ENCODE data around the gene FLG.
A peak's percentile ranks its signal among the peaks of the same experiment; 100 is the strongest.
"Not testable (repeated sequence)": the region's sequence is repeated elsewhere in the genome, so short reads cannot be mapped to it uniquely, and the experiment has no call there.

Gene FLG

DNA sequence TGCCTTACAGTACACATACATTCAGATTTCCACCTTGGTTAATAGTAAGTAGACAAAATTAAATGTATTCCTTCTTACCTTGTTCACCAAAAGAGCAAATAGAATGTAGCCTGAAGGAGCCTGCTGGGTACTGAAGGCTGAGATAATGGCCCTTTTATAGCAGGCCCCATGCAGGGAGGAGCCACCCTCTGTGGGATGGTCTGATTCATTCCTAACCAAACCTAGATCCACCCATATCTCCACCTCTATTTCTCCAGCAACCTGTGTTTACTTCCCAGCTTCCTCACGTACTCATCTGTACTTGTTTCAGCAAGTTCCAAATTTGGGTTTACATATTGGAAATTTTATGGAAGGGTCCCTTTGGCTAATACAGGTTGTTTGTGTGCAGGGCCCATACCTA is at the start of gene FLG:
FLG (minus strand) TSS at position 129 of the 400 bp plus-strand sequence. CDS start 9,783 bp downstream, outside the sequence.
- no peak for DNase-seq

DNA sequence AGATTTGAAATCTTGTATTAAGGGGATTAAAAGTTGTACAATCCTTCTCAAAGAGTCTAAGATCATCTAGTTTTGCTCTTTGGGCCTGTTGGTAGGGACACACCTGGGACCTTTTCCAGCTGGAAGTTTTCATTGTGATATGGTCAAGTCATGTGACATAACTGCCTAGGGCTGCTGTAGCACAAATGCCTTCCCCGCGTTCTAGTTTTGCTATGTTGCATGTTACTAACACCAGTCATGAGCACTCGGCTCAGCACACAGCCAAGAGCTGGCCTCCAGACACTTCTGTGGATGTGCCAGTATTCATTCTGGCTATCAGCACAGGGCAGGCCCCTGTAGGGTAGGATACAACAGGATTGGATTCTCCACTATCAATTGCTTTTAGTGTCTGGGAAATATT is 49.4 kb upstream of the FLG start:
- no peak for DNase-seq

DNA sequence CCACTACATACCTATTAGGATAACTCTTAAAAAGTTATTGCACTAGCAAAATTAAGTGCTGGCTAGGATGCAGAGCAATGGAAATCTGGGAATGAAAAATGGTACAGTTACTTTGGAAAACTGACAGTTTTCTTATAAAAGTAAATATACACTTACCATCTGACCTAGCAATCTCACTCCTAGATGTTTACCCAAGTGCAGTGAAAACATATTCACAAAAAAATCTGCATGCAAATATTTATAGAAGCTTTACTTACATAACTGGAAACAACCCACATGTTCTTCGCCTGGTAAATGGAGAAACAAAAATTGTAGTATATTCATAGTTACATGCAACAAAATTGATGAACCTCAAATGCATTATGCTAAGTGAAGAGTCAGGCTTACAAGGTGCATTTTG is 47.6 kb upstream of the FLG start:
- DNase-seq: no peak

DNA sequence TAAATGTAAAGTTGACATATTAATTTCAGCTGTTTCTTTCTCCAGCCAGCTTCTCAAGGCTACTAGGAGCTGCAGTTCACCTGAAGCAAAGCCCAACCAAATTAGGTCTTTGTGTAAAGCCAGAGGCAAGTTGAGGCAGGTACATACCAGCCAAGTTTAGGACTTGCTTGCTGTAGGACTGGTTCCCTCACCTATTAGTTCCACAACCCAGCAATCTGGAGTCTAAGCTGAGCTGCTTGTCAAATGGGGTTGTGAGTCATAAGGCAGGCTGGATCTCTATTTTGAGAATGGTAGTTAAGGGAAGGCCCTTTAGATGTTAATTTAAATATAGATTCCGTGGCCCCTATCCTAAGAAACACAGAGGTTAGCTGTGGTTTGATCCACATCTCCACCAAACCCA is 42.4 kb upstream of the FLG start:
- no peak for DNase-seq

DNA sequence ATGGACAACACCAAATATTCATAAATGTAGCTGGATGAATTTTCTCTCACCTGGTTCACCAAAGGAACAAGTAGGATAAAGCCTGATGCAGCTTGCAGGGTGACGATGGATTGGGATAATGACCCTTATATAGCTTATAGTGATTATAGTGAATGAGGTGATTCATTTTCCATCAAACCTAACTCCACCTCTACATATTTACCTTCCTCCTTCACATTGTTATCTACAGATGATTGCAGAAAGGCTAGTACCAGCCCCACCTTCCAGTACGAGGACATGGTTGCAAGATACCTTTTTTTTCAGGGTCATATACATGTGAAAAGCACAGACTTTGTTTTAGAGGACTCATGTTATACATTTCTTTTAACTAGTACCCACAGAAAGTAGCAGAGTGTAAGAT is 34.9 kb upstream of the FLG start, which contains the start of gene FLG2:
FLG2 (minus strand) TSS at position 101 of the 400 bp plus-strand sequence. CDS start 1,122 bp downstream, outside the sequence.
- DNase-seq: no peak

GRCh38 chr1:152356736-152357135 is 31.7 kb upstream of the FLG start:
- DNase-seq: no peak

DNA sequence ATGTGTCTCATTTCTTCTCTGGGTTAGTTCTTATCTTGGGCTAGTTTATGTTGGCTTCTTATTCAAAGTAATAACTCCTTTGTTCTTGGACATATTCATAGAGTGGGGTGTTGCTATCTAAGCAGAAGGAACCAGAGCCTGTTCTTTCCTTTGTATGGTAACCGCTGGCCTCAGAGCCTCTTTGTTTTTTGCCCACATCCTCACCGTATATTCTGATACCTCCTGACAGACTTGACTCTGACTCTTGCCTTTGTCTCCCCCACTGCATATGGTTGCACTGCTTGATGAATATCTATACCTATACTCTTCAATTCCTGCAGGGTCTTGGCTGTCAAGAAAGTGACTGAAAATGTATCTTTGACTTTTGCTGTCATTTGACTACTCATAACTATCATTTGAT is 24.6 kb upstream of the FLG start:
- DNase-seq: no peak

- DNase-seq: peak; percentile 2
These were observed 23.4 kb upstream of the FLG start for GRCh38 chr1:152348447-152348846.

GRCh38 chr1:152347116-152347728 is 22.2 kb upstream of the FLG start:
- DNase-seq: peak; percentile 74

DNA sequence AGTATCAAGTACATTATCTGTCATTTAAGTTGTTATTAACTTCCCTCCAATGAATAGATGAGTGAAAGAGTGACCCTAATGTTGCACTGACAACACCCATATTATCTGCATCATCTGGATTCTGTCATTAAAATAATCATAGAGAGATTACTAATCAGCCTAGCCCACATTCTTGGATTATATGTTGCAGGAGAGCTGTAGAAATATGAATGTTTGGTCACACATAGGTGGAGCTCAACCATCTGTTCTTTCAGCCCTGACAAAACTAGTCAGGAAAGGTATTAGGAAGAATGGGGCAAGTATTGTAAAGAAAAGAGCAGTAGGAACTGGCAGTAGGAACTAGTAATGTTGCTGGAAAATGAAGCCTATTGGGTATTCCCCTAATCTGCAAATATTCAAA is 19.4 kb upstream of the FLG start:
- no peak for DNase-seq

DNA sequence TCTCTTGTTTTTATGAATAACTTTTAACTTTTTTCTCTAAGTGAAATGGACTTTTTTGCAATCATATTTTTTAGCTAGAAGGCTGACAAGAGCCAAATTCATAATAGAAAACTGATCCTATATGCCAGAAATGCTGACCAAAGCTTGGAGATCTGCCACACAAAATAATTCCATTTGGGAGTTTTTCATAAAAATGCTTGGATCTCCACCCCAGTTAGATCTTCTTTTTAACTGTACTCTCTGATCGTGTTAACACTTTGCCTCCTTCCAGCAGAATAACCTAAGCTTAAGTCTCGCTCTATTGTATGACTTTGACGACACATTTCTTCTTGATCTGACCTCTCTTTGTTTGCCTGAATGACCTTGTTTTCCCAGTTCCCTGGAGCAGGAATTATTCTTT is 18.0 kb upstream of the FLG start:
- no peak for DNase-seq

DNA sequence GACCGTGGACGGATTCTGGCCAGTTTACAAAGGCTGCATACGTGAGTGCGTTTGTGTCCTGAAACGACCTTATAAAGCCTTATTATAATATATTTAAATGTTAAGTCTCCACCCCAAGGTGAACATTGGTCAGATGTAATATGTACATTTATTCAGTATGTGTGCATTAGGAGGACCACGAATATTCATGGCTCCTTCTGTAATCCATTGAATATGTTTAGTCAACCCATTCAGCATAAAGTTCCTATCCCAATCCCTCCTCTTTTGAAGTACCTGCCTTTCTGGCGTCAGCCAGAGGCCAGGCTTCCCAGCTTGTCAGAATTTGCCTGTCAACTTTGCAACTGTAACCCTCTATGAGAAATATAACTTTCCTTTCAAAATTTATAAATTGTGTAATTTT is 10.4 kb upstream of the FLG start:
- no peak for DNase-seq

DNA sequence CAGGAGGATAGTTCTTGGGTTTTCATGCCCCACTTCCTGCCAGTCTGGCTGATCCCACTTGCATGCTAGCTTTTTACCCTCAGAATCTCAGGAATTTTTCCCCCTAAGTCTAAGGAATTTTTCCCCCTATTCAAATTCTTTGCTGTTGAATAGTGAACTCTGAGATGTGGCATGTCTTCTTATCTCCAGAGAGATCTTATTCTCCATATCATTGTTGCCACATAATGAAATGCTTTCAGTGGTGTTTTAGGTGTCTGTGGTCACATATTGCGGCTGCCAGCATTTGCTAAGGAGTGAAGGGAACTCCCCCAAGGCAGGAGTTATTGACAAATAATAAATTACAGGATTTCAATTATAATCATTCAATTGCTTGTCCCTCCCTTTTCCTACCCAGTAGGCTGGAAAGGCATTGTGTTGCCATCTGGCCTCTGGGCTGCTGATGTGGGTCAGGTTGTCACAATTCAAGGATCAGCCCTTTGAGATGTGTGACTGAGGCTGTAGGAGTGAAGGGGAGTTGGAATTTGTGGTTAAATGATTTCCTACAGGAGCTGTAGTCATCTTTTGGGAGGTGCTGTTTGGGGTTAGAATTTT is 3.9 kb upstream of the FLG start:
- DNase-seq: no peak

- no peak for DNase-seq
These were observed 11.1 kb downstream of the FLG start for GRCh38 chr1:152313970-152314369.

GRCh38 chr1:152313319-152313801 is 11.7 kb downstream of the FLG start:
- DNase-seq: no peak

- not testable (repeated sequence) for DNase-seq
These were observed 12.9 kb downstream of the FLG start for GRCh38 chr1:152312169-152312568.

GRCh38 chr1:152309955-152310354 is 15.1 kb downstream of the FLG start:
- DNase-seq: no peak

DNA sequence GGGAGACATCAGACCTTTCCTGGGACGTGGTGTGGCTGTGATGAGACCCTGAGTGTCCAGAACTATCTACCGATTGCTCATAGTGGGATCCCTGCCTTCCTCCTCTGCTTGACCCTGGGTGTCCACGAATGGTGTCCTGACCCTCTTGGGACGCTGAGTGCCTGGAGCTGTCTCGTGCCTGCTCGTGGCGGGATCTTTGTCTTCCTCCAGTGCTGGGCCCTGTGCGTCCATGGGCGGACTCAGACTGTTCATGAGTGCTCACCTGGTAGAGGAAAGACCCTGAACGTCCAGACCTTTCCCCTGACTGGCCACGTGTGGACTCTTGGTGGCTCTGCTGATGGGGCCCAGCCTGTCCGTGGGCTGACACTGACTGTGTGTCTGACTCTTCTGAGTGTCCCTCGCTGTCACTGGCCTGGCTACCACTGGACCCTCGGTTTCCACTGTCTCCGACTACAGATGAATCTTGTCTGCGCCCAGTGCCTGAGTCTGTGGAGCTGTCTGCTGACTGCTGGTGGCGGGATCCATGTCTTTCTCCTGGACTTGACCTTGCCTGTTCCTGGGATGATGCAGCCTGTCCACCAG is 15.6 kb downstream of the FLG start:
- DNase-seq: not testable (repeated sequence)

GRCh38 chr1:152308758-152309157 is 16.3 kb downstream of the FLG start:
- not testable (repeated sequence) for DNase-seq

- DNase-seq: not testable (repeated sequence)
These were observed 17.1 kb downstream of the FLG start for GRCh38 chr1:152307970-152308369.

DNA sequence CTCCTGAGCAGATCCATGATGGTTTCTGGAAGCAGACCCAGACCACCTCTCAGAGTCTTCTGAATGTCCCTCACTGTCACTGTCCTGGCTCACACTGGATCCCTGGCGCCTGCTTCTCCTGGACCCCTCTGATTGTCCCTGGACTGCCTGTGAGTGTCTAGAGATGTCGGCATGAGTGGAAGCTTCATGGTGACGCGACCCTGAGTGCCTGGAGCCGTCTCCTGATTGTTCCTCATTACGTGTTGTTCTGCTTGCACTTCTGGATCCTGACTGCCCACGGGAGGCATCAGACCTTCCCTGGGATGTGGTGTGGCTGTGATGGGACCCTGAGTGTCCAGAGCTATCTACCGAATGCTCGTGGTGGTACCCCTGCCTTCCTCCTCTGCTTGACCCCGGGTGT is 18.9 kb downstream of the FLG start:
- DNase-seq: not testable (repeated sequence)

DNA sequence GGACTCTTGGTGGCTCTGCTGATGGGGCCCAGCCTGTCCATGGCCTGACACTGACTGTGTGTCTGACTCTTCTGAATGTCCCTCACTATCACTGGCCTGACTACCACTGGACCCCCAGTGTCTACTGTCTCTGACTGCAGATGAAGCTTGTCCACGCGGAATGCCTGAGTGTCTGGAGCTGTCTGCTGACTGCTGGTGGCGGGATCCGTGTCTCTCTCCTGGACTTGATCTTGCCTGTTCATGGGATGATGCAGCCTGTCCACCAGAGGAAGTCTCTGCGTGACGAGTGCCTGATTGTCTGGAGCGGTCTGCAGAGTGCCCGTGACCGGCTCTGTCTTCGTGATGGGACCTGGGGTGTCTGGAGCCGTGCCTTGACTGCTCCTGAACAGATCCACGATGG is 20.3 kb downstream of the FLG start:
- DNase-seq: not testable (repeated sequence)

DNA sequence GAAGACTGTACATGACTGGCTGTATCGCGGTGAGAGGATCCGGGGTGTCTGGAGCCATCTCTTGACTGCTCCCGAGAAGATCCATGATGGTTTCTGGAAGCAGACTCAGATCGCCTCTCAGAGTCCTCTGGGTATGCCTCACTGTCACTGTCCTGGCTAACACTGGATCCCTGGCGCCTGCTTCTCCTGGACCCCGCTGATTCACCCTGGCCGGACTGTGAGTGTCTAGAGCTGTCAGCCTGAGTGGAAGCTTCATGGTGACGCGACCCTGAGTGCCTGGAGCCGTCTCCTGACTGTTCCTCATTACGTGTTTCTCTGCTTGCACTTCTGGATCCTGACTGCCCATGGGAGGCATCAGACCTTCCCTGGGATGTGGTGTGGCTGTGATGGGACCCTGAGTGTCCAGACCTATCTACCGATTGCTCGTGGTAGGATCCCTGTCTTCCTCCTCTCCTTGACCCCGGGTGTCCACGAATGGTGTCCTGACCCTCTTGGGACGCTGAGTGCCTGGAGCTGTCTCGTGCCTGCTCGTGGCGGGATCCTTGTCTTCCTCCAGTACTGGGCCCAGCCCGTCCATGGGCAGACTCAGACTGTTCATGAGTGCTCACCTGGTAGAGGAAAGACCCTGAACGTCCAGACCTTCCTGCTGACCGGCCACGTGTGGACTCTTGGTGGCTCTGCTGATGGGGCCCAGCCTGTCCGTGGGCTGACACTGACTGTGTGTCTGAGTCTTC is 21.7 kb downstream of the FLG start:
- not testable (repeated sequence) for DNase-seq

- not testable (repeated sequence) for DNase-seq
These were observed 68.6 kb downstream of the FLG start for GRCh38 chr1:152256394-152256793.
